ENCODE measurements around the gene SH3TC1.

Gene SH3TC1

GRCh38 chr4:8240211-8241041 is 41.3 kb downstream of the SH3TC1 start:
- in situ Hi-C loops (cut with HindIII; ENCODE audit: low sequenced_read_pairs): no loop called here

GRCh38 chr4:8241211-8241779 is 42.2 kb downstream of the SH3TC1 start:
- in situ Hi-C loops (cut with HindIII; ENCODE audit: low sequenced_read_pairs): no loop called here

GRCh38 chr4:8241895-8242696 is 43.0 kb downstream of the SH3TC1 start:
- in situ Hi-C loops (cut with HindIII; ENCODE audit: low sequenced_read_pairs): no loop called here

GRCh38 chr4:8242782-8243560 is 43.9 kb downstream of the SH3TC1 start:
- in situ Hi-C loops (cut with HindIII; ENCODE audit: low sequenced_read_pairs): no loop called here

GRCh38 chr4:8244001-8244757 is 45.1 kb downstream of the SH3TC1 start:
- in situ Hi-C loops (cut with HindIII; ENCODE audit: low sequenced_read_pairs): no loop called here

- in situ Hi-C loops (cut with HindIII; ENCODE audit: low sequenced_read_pairs): no loop called here
Observed at GRCh38 chr4:8244931-8245460, 45.9 kb downstream of the SH3TC1 start.

- in situ Hi-C loops (cut with HindIII; ENCODE audit: low sequenced_read_pairs): no loop called here
Observed at GRCh38 chr4:8245884-8246833, 47.1 kb downstream of the SH3TC1 start.

GRCh38 chr4:8247047-8247930 is 48.2 kb downstream of the SH3TC1 start:
- in situ Hi-C loops (cut with HindIII; ENCODE audit: low sequenced_read_pairs): no loop called here

GRCh38 chr4:8248091-8248490 is 49.0 kb downstream of the SH3TC1 start:
- in situ Hi-C loops (cut with HindIII; ENCODE audit: low sequenced_read_pairs): no loop called here

GRCh38 chr4:8250227-8250626 is 51.1 kb downstream of the SH3TC1 start:
- in situ Hi-C loops (cut with HindIII; ENCODE audit: low sequenced_read_pairs): loop anchor here (5.0 kb wide), 2 partner anchors 67 to 78 kb away; no protein-coding TSS in a partner anchor

- in situ Hi-C loops (cut with HindIII; ENCODE audit: low sequenced_read_pairs): loop anchor here (5.0 kb wide), 2 partner anchors 67 to 78 kb away; no protein-coding TSS in a partner anchor
Observed at GRCh38 chr4:8250637-8251036, 51.5 kb downstream of the SH3TC1 start.

- in situ Hi-C loops (cut with HindIII; ENCODE audit: low sequenced_read_pairs): loop anchor here (5.0 kb wide), 2 partner anchors 66 to 79 kb away; no protein-coding TSS in a partner anchor
Observed at GRCh38 chr4:8251110-8251883, 52.2 kb downstream of the SH3TC1 start.

GRCh38 chr4:8252301-8253173 is 53.4 kb downstream of the SH3TC1 start:
- in situ Hi-C loops (cut with HindIII; ENCODE audit: low sequenced_read_pairs): loop anchor here (5.0 kb wide), 2 partner anchors 65 to 80 kb away; no protein-coding TSS in a partner anchor

GRCh38 chr4:8254076-8254475 is 55.0 kb downstream of the SH3TC1 start:
- in situ Hi-C loops (cut with HindIII; ENCODE audit: low sequenced_read_pairs): loop anchor here (5.0 kb wide), 2 partner anchors 63 to 82 kb away; no protein-coding TSS in a partner anchor

GRCh38 chr4:8255698-8256441 is 56.8 kb downstream of the SH3TC1 start:
- in situ Hi-C loops (cut with HindIII; ENCODE audit: low sequenced_read_pairs): no loop called here

Measured in endothelial cell of hepatic sinusoid (primary cell).